ENCODE data around the gene ADGRL3.
A peak's percentile ranks its signal among the peaks of the same experiment; 100 is the strongest.
"Not testable (repeated sequence)": the region's sequence is repeated elsewhere in the genome, so short reads cannot be mapped to it uniquely, and the experiment has no call there.

Gene ADGRL3

DNA sequence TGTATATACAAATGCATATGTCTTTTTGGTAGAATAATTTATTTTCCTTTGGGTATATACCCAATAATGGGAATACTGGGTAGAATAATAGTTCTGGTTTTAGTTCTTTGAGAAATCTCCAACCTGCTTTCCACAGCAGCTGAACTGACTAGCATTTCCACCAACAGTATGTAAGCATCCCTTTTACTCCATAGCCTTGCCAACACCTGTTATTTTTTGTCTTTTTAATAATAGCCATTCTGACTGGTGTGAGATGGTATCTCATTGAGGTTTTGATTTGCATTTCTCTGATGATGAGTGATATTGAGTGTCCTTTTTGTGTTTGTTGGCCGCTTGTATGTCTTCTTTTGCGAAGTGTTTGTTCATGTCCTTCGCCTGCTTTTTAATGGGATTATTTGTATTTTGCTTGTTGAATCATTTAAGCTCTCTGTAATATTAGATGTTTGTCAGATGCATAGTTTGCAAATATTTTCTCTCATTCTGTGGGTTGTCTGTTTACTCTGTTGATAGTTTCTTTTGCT, 309.7 kb downstream of the ADGRL3 start:
- not testable (repeated sequence) for DNase-seq

DNA sequence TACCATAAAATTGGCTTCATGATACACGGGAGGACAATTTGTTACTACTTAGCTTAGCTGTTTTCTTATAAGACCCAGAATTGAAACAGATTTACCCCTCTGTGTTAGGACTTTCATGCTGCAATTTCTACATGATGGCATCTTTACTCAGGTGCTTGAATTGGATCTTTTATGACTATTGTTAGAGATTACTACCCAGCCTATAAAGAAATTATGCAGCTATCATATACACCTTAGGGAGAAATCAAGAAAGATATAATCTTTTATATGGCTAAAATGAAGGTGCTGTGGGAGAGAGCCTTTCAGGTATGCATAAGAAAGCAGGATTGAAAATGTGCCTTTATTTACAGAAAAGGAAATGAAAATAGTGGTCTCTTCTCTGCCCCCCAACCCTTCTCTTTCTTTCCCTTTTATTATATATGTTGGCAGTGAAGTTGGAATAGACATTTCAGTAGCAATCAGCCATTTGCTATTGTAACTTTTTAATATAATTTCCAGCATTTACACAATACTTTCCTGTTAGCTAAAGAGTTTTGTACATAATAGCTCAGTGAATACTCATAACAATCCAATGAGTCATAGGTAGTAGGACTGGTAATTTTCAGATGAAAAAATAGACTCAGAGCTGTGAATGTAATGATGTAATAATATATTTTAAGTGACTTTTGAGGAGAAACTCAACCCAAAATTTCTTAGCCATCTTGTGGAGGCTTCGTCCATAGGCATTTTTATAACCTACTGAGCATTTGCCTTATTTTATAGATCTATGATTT, 311.8 kb downstream of the ADGRL3 start:
- DNase-seq = no peak

DNA sequence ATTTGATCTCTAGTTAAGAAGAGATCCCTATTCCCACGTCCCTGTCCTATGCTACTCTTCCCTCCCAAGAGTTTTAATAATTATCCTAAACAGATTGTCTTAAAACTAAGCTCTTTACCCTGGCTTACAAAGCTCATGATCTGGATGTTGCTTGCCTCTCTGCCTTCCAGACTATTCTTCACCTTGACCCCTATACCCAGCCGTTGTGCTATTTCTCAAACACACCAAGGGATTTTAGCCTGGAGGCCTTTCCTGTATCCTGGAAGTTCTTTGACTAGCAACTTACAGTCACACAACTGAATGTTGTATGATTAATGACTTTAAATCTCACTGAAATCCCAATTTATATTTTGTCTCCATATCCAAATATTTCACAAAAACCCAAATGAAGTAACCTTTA, 314.9 kb downstream of the ADGRL3 start:
- no peak for DNase-seq

DNA sequence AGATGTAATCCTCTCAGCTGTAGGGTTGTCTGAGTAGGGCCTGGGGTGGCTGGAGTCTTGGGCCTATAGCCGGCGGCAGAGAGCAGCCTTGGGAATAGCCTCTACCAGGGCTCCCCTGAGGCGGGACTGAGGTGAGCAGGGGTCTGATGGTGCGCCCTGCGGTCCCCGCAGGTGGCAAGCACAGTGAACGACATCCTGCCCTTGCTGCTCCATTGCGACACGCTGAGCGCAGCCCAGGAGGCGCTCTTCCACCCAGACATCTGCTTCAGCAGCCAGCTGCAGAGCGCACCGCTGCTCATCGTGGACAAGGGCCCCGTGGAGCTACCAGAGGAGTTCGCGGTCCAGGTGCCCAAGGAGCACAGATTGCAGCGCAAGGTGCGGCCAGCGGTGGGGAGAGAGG, 317.0 kb downstream of the ADGRL3 start:
- no peak for DNase-seq

DNA sequence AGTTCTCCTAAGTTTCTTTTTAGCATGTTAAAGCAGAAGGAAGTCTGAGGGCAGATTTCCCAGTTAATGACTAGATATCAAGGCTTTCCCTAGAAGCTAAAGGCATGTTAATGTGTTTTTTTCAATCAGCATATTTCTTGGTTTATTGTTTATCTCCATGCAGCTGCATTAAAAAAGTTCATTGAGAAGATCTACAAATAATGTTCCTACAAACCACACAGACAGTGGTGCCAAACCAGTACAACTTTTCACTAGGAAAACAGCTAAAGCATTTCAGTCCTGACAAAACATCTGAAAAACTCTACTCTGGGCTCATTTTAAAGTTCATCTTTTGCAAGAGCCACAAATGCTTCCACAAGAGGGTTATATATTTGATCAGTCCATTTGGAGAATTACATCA, 320.0 kb downstream of the ADGRL3 start:
- DNase-seq = no peak

DNA sequence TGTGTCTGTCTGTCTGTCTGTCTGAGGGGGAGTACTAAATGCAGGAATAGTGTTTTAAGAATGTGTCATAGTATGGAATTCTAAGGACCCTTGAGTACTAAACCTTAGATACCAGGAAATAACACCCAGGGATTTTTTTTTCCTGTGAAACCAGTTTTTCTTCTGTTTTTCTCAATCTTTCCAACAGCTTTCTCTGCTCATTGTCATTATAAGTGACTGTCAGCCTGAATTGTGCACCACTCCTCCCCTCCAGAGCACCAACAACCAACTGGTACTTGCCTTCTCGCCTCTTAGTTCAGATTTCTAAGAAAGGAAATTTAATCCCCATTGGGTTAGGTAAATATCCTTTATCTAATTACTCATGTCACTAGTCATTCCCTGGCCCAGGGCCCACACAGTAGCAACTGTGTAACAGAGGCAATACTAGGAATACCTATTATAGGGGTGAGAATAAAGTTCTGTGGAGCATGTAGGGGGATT, 320.6 kb downstream of the ADGRL3 start:
- no peak for DNase-seq

DNA sequence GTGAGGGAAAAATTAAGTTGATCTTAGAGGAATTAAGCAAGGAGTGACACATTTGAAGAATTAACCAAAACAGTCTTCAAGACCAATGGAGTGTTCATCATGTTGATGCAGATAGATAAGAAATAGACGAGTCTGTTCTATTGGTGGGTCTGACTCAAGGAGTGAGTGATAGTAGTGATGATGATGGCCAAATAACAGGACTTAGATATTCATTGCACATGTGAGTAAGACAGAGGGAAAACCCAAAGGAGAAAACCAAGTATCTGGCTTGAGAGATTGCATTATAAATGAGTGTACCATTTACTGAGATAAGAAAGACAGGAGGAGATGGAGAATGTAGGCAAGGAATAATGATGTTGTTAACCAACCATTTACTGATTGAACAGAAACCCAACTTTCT, 321.3 kb downstream of the ADGRL3 start:
- DNase-seq = no peak

DNA sequence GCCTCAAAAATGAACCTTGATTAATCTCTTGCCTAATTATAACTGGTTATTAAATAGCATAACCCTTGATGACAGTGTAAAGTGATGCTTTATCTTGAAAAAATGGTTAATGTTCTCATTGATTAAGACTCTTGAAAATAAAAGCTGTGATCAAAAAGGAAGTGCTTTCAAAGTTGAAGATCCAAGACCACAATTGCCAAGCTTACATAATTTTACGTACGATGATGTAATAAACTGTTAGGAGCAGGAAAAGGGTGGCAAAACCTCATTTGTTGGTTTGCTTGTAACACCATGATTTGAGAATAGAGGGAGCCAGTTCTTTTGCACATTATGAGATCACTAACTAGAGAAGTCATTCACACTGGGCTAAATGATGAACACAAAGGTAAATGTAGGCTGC, 322.2 kb downstream of the ADGRL3 start:
- DNase-seq = no peak

DNA sequence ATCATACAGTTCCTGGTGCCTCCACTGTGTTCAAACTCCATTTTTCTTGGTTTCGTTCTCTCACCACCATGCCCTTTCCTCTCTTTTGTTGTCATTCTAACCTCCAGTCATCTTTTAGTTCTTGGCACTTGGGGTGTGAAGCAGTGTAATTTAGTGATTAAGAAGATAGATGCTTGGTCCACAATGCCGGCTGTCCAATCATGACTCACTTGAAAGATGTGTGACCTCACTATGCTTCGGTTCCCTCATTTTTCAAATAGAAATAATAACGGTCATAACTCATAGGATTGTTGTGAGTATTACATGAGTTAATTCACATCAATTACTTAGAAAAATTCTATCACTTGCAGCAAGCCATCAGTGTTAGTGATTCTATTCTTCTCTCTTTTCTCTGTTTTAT, 327.8 kb downstream of the ADGRL3 start:
- no peak for DNase-seq

DNA sequence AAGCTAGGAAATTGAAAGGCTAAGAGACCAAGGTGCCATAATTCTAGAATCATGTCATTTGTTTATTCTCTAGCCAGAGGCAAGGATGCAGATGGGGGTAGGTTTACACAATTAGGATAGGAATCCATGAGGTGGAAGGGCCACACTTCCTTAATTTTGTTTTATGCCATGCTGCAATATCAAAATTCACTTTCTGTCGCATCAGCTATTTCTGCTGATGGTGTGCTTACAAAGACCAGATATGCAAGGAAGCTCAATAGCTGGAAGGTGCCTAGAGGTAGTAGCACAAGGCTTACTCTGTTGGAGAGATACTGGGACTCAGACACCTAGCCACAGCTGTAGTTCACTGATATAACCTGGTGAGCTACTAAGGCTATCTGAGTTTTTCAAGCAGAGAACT, 328.5 kb downstream of the ADGRL3 start:
- DNase-seq = no peak

DNA sequence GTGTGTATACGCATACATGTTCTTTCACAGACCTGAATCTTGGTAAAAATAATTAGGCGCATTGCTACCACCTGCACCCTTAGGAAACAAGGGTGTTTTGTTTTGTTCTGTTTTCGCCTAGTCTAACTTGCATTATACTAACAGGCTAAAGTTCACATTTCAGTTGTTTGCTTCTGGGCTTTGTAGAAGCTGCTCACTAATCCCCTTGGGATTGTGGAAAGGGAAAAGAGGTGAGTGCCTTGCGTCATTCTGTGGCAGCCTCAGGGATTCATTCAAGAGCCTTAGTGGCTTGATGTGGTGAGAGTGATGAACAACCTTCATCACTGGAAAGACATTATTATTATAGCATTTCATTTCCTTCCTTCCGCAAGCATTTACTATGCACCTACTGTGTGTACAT, 331.1 kb downstream of the ADGRL3 start:
- no peak for DNase-seq

DNA sequence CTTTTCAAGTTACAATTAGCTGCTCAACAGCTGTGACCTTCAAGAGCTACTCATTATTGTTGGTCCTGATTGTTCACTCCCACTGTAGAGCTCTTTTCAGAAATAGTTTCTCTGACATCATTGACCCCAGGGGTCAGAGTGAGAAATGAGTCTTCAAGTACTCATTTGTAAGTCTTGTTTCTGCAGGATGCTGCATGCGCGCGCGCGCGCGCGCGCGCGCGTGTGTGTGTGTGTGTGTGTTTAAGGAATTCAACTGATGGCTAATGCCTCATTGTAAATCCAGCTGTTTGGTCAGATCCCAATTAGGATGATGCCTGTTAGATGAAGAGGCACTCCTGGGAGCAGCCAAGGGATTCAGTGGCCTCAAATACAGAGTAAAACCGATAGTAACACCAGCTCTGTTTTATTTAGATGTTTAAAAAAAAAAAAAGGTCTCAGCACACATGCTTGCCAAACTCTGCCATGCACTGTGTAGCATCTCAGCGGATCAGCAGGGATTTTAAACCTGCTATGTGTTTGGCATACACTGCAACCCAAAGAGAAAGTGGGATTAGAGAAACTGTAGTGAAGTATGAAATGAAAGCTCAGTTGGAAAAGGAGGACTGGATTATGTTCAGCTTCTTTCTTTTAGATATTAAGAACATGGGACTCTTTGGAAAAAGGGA, 332.3 kb downstream of the ADGRL3 start:
- DNase-seq = peak; percentile 83

DNA sequence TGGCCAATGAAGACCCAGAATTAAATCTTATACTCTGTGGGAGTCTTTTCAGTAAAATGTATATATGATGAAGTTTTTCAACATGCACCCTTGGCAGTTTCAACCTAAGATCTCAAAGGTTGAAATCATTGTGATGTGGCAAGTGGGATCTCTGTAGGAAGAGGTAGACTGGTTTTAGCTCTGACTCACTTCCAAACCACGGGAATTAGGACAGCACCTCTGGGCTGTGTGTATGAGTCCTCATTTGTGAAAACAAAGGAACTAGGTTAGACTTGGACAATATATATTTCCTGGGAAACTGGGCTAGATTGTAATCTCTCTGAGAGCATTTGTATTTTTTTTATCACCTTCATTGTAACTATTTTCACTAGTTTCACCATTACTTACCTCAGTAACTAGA, 333.0 kb downstream of the ADGRL3 start:
- no peak for DNase-seq

DNA sequence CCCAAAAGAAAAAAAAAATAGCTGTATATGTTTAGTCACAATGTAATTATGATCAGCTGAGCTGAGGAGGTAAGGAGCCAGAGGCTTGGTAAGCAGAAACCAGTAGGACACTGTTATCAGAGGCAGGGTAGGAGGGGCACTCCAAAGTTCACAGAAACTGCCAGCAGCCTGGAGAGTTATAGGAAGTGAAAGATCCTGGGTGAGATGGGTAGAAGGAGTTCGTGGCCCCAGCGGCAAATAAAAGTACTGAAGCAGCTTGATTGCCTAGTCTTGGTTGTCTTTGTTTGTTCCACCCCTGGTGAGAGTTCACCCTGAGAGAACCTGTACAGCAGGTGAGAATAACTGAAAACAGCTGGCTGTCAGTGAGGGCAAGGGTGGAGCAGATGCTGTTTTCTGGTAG, 340.8 kb downstream of the ADGRL3 start:
- DNase-seq = no peak

DNA sequence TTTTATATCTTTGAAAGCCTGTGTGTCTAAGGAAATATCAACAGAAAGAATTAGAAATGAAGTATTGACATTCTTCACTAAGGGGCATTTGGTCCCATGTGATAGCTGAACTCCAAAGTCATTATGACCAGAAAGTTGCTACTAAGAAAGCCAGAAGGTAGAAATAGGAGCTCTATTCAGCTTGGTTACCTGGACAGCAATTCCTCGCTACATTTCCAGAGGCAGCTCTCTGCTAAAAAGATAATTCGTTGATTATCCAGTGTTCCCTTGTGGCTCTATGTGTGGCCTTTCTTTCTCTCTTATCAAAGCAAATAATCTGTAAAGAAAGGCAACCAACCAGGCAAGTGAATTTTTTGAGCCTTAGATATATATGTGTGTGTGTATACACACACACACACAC, 341.3 kb downstream of the ADGRL3 start:
- no peak for DNase-seq

DNA sequence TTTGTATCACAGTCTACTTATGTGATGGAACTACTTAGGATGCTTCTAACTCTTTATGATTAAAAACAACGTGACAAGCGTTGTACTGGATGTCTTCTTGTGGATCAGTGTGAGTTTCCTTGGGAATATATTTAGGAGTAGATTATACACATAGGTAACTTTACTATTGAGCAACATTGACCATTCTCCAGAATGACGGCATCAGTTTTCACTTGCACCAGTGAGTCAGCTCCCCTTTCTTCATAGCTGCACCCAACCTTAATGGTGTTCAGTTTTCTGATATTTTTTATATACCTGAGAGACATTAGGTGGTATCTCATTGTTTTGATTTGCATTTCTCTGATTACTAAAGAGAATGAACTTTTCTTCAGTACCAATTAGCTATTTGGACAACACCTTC, 343.9 kb downstream of the ADGRL3 start:
- DNase-seq = no peak

DNA sequence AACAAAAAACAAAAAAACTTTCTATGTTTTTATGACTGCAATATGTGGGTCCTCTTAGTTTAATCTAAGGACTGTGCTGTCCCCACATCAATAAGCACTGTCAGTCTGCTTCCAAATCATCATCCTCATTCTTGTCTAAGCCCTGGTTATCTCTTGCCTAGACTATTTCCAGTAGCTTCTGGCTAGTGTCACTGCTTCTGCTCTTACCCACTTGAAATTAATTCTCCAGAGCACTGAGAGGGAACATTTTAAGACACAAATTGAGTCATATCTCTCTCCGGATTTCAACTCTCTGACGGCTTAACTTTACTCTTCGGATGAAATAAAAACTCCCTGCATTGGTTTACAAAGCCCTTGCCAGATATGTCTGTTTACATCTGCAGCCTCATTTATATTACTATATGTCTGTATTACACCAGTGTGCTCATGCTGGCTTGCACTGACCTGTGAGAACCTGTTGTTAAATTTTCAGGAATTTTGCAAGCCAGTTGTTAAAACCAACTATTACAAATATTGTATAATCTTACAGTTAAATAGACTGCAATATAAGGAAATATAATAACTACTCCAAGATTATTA, 345.9 kb downstream of the ADGRL3 start:
- DNase-seq = no peak

DNA sequence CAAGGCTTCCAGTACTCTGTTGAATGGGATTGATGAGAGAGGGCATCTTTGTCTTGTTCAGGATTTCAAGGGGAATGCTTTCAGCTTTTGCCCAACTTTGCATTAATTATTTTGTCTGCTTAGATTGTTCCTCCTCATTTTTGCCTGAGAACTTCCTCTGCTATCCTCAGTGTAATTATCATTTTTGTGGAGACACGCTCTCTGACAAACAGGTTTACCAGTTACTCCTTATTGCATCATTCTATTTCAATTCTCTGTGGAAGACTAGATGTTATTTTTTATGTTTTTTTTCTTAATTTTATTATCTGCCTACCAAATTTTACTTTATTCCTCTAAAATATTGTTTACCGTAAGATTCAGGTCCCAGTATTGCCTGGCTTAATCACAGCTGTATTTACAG, 349.2 kb downstream of the ADGRL3 start:
- no peak for DNase-seq

DNA sequence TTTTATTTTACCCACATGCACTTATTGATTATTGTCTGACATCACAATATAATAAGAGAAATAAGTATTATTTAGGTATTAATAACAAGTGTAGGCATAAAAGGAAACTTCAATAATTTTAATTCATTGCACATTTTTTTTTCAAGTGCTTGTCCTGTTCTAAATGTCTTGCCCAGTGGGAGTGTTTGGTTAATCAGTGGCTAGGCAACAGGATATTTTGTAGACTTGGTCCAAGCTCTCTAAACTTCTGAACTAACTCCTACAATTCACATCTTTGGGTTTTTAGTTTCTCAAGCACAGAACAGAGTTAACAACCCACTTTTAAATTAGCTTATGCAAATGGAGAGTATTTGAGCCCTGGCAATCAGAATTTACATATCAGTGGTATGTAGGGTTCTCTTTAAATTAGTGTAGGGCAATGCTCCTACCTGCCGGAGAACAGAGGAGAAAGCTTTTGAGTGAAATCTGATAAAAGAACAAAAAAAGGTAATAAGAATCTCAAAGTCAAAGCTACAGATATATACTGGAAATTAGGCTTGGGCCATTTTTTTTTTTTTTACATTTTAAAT, 353.5 kb downstream of the ADGRL3 start:
- no peak for DNase-seq

DNA sequence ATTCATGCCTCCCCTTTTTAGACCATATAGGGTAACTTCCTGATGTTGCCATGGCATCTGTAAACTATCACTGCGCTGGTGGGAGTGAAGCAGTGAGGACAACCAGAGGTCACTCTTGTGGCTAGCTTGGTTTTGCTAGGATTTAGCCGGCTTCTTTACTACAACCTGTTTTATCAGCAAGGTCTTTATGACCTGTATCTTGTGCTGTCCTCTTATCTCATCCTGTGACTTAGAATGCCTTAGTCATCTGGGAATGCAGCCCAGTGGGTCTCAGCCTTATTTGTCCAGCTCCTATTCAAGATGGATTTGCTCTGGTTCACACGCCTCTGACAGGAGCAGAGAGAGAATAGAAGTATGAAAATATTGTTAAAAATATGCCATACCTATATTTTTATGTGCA, 355.7 kb downstream of the ADGRL3 start:
- no peak for DNase-seq

DNA sequence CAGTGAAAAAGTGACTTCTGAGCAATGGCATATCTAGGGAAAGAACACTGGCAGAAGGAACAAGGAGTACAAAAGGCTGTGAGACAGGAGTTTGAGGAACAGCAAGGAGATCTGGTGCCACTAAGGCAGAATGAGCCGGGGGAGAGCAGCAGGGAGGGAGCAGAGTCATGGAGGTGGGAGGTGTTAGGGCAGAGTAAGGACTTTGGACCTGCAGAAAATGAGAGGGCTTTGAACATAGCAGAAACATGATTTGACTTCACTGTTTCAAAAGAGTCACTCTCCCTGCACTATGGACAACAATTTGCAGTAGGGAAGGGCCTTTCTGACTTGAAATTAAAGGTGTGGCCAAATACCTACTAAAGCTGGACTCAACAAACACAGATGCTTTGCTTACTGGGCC, 356.2 kb downstream of the ADGRL3 start:
- DNase-seq = no peak

DNA sequence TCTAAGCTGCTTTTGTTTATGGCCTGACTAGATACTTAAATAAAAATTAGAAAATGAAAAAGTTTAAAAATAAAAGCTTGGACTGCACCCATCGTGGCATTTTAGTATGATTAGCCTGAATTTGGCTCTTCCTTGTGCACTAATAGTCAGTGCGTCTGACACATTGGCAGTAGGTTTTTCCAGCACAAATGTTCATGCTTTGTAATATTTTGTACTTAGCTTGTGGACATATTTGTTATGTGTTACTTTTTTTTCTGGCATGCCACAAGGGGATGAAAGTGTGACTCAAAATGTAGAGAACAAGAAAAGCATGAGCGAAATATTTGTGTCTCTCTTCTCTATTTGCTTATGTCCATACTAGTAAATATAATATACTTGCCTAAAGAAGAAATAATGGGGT, 359.3 kb downstream of the ADGRL3 start:
- no peak for DNase-seq

DNA sequence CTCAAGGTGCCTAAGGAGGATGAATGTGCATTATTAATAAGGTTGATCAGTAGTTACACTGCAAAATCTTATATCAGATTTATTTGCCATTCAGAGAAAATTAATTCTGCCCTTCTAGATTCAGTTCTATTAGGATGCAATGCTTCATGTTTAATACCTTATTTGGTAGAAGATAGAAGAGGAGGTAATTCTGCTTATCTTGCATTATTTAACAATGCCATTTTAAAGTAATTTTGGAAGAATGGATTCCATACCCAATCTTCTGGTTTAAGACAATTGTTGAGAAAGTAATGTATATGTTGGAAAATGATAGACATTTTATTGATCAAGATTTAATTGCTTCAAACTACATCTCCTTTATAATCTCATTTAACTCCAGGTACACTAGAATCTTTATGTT, 360.9 kb downstream of the ADGRL3 start:
- no peak for DNase-seq
